GM12873 (cell line): Measurements from ENCODE around the gene CRLF2.

Source experiments
- CTCF ChIP-seq: IDR thresholded peaks from 2 replicates; pipeline ENCODE4 v1.5.1; 2012; ENCODE audit warnings: low read depth, mild to moderate bottlenecking, moderate library complexity, low read length, control low read depth; ENCODE audit not compliant: insufficient read depth; ENCODE audit errors: missing control alignments

The CRLF2 gene

DNA sequence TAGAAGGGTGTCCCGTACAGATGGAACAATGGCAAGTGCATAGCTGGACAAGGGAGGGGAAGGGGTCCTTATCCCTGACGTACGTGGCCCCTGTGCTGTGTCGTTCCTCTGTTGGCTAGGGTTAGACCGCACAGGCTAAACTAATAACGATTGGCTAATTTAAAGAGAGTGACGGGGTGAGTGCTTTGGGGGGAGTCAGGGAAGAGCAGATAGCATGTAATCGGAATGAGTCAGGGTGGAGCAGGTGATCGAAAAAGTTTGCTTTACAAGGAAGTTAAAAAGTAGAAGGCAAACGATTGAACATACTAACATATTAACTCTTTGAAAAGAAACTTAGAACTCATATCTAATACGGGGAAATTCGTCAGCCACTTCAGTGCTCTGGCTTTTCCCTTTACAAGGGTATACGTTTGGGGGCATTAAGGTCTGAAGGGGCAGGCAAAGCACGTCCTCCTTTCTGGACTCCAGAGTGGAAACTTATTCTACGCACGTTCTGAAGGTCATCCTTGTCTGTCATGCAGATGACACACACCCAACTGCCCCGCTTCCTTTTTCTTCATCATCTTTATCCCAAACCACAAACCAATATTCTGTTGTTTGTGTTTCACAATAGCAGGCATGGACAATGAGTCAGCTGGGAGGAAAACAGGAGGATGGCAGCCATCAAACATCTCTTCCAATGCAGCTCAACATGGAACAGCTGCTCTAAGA, 10.2 kb upstream of the CRLF2 start:
- no peak for TF ChIP-seq CTCF

DNA sequence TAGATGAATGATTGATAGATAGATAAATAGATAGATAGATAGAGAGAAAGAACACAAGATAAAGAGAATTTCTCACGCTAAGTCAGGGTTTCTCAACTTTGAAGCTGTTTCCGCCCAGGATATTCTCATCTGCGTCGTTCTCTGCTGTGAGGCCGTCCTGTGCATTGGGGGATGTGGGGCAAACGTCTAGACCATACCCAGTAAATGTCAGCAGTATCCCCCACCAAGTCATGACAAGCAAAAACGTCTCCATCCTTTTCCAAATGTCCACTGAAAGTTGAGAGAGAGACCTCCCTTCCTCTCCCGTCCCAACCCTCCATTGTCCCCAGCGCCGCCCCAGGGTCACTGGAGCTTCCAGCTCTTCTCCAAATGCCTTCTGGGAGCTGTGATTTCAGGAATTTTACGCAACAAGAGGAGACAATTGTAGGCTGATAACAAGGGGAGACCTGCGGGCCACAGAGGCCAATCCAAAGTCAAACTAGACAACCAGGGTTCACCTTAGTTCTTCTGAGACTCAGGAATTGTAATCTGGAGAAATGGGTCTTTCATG, 8.9 kb upstream of the CRLF2 start:
- TF ChIP-seq CTCF, result no peak

DNA sequence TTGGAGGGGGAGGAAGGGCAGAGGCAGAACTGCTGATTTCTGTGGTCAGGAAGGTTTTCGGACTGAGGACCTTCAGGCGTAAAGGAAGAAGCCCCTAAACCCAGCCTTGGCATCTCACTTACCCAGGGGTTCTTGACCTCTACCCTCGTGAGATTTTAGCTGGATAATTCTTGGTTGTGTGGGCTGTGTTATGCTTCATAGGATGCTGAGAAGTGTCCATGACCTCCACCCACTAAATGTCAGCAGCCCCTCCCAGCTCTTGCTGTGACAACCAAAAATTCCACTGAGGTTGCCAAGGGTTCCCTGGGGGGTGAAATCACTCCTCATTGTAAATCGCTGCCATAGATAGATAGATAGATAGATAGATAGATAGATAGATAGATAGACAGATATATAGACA, 5.8 kb upstream of the CRLF2 start:
- TF ChIP-seq CTCF, result no peak

- TF ChIP-seq CTCF, result no peak
These were observed 2.8 kb upstream of the CRLF2 start for GRCh38 chrX:1215123-1215823.

DNA sequence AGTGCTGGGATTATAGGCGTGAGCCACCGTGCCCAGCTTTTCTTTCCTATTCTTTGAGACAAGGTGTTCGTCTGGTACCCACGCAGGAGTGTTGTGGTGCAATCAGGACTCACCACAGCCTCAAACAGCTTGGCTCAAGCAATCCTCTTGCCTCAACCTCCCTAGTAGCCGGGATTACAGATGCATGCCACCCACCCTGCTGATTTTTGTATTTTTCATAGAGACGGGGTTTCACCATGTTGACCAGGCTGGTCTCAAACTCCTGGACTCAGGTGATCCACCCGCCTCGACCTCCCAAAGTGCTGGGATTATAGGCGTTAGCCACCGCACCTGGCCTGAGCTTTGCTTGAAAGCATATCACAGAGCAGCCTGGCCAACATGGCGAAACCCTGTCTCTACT, 1.5 kb upstream of the CRLF2 start:
- TF ChIP-seq CTCF, result no peak

GRCh38 chrX:1210844-1211243, 1.6 kb downstream of the CRLF2 start:
- TF ChIP-seq CTCF, result no peak

DNA sequence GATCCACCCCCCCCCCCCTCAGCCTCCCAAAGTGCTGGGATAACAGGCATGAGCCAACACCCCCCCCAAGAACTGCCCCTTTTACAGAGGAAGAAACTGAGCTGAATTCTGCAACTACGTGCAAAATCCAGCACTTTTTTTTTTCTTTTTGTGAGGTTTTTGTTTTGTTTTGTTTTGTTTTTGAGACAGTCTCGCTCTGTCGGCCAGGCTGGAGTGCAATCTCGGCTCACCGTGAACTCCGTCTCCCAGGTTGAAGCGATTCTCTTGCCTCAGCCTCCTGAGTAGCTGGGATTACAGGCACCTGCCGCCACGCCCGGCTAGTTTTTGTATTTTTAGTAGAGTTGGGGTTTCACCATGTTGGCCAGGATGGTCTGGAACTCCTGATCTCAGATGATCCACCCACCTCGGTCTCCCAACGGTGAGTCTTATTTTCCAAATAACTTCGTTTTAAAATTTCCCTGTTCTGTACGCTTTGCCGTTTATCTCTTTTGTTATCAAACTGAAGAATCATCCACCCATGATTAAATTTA, 4.9 kb downstream of the CRLF2 start:
- TF ChIP-seq CTCF, result no peak
